ENCODE results near the gene CYP4B1.

CYP4B1 gene

GRCh38 chr1:46797696-46798470 lies 963 bp upstream of the CYP4B1 start:
- no peak for DNase-seq (ENCODE audit: low spot score)

- DNase-seq (ENCODE audit: low spot score): no peak
Observed at GRCh38 chr1:46800742-46801141, 1.9 kb downstream of the CYP4B1 start.

- DNase-seq (ENCODE audit: low spot score): no peak
Observed at GRCh38 chr1:46801323-46802055, 2.6 kb downstream of the CYP4B1 start.

- DNase-seq (ENCODE audit: low spot score): no peak
Observed at GRCh38 chr1:46802081-46802480, 3.2 kb downstream of the CYP4B1 start.

- DNase-seq (ENCODE audit: low spot score): no peak
Observed at GRCh38 chr1:46802901-46803574, 4.2 kb downstream of the CYP4B1 start.

GRCh38 chr1:46804027-46804889 lies 5.4 kb downstream of the CYP4B1 start:
- no peak for DNase-seq (ENCODE audit: low spot score)

- no peak for DNase-seq (ENCODE audit: low spot score)
Observed at GRCh38 chr1:46804926-46805325, 6.1 kb downstream of the CYP4B1 start.

- DNase-seq (ENCODE audit: low spot score): no peak
Observed at GRCh38 chr1:46805755-46806154, 6.9 kb downstream of the CYP4B1 start.

GRCh38 chr1:46806196-46807020 lies 7.6 kb downstream of the CYP4B1 start:
- DNase-seq (ENCODE audit: low spot score): no peak

GRCh38 chr1:46807046-46807972 lies 8.5 kb downstream of the CYP4B1 start:
- no peak for DNase-seq (ENCODE audit: low spot score)

GRCh38 chr1:46809071-46809470 lies 10.2 kb downstream of the CYP4B1 start:
- no peak for DNase-seq (ENCODE audit: low spot score)

- no peak for DNase-seq (ENCODE audit: low spot score)
Observed at GRCh38 chr1:46809904-46810303, 11.1 kb downstream of the CYP4B1 start.

- no peak for DNase-seq (ENCODE audit: low spot score)
Observed at GRCh38 chr1:46810596-46810995, 11.8 kb downstream of the CYP4B1 start.

- no peak for DNase-seq (ENCODE audit: low spot score)
Observed at GRCh38 chr1:46811053-46811452, 12.2 kb downstream of the CYP4B1 start.

GRCh38 chr1:46812065-46812963 lies 13.5 kb downstream of the CYP4B1 start:
- no peak for DNase-seq (ENCODE audit: low spot score)

- no peak for DNase-seq (ENCODE audit: low spot score)
Observed at GRCh38 chr1:46812996-46813857, 14.4 kb downstream of the CYP4B1 start.

- no peak for DNase-seq (ENCODE audit: low spot score)
Observed at GRCh38 chr1:46813858-46814396, 15.1 kb downstream of the CYP4B1 start.

GRCh38 chr1:46815133-46815532 lies 16.3 kb downstream of the CYP4B1 start:
- DNase-seq (ENCODE audit: low spot score): no peak
